HepG2 (cell line): ENCODE results near the gene SMPD2. TPM values are rescaled to one million over a fixed set of nuclear protein-coding genes. Genes with fewer than 3 reads are reported as not detected.

ENCODE experiments used
- ATAC-seq: fragments of 200-7000 bp; cut with Tn5 transposase; 3 replicates; pipeline ENCODE4 v1.9.1; 2020; ENCODE audit warnings: mild to moderate bottlenecking, moderate library complexity
- BruUV-seq: library from RNA; stranded (reverse); fragments of 400-500 nt; replicated peaks from 2 replicates; lab custom pipeline; 2021; lab: Mats Ljungman, UMichigan
- CTCF ChIA-PET: fragments of 300-600 bp; formaldehyde crosslinking; extraction: SDS; loops from one replicate; lab custom pipeline; 2021; ENCODE audit warnings: low total read pairs, inconsistent platforms, low intra/inter-chr PET ratio; lab: Yijun Ruan, JAX
- POLR2A ChIA-PET: fragments of 350-600 bp; sonication (Branson Sonifier 250); formaldehyde crosslinking; loops from one replicate; lab custom pipeline; 2020; ENCODE audit warnings: antibody characterized with exemption, inconsistent platforms; lab: Yijun Ruan, JAX
- DNase-seq: peaks from one replicate; pipeline ENCODE4 v3.0.0-alpha.2; 2015; ENCODE audit warnings: low spot score
- FAIRE-seq: peaks from 3 replicates; lab custom pipeline; 2011; peaks lifted over from hg19 to GRCh38; lab: Jason Lieb, UNC
- H2AFZ ChIP-seq: one replicate; pipeline ENCODE4 v1.6.1; 2011; ENCODE audit warnings: low read length, inconsistent platforms
- H3K27ac ChIP-seq: fragments of 300-600 bp; 3 replicates; pipeline ENCODE4 v1.8.0; 2011; ENCODE audit warnings: mixed run types, mild to moderate bottlenecking, mixed read lengths, low read length, inconsistent platforms; ENCODE audit not compliant: insufficient read depth; ENCODE audit errors: extremely low read length
- H3K27me3 ChIP-seq, 2 experiments: fragments of 200-600 bp in 1 of 2; 2 replicates in 1 of 2; 3 replicates in 1 of 2; pipeline versions ENCODE4 v1.6.0 to v1.8.0; 2011; ENCODE audit warnings: low read length in 2 of 2, mild to moderate bottlenecking in 2 of 2, moderate library complexity in 2 of 2, inconsistent platforms in 1 of 2; ENCODE audit not compliant: insufficient read depth in 2 of 2, control insufficient read depth in 1 of 2
- H3K36me3 ChIP-seq, 2 experiments: fragments of 200-600 bp in 1 of 2; replicated peaks in 1 of 2; 2 replicates in 1 of 2; 3 replicates in 1 of 2; pipeline versions ENCODE4 v1.5.1 to v1.8.0; 2011; ENCODE audit warnings: low read length in 2 of 2, inconsistent platforms in 1 of 2; ENCODE audit not compliant: insufficient read depth in 2 of 2, control insufficient read depth in 1 of 2
- H3K4me1 ChIP-seq: 2 replicates; pipeline ENCODE4 v1.5.1; 2012; ENCODE audit warnings: low read length, inconsistent platforms; ENCODE audit not compliant: insufficient read depth
- H3K4me2 ChIP-seq: 2 replicates; pipeline ENCODE4 v1.6.0; 2011; ENCODE audit warnings: low read depth, low read length, inconsistent platforms
- H3K4me3 ChIP-seq, 3 experiments: fragments of 200-600 bp in 1 of 3; sonication (generic), shearing (Covaris generic) in 1 of 3; replicated peaks in 1 of 3; 2 replicates each; pipeline ENCODE4 v1.5.1; 2011 to 2016; ENCODE audit warnings: low read length in 3 of 3, inconsistent platforms in 2 of 3, low read depth in 2 of 3, mild to moderate bottlenecking in 2 of 3, control low read depth in 1 of 3, mixed read lengths in 1 of 3; ENCODE audit not compliant: insufficient read depth in 1 of 3
- H3K79me2 ChIP-seq: one replicate; pipeline ENCODE4 v1.6.1; 2011; ENCODE audit warnings: low read length, inconsistent platforms; ENCODE audit not compliant: insufficient read depth
- H3K9ac ChIP-seq: 2 replicates; pipeline ENCODE4 v1.6.0; 2011; ENCODE audit warnings: mild to moderate bottlenecking, low read depth, low read length, inconsistent platforms; ENCODE audit not compliant: insufficient read depth
- H3K9me3 ChIP-seq: 2 replicates; pipeline ENCODE4 v1.5.1; 2012; ENCODE audit warnings: mild to moderate bottlenecking, low read length
- H4K20me1 ChIP-seq: 2 replicates; pipeline ENCODE4 v1.6.0; 2011; ENCODE audit warnings: inconsistent platforms, mild to moderate bottlenecking, low read length, moderate library complexity; ENCODE audit not compliant: insufficient read depth
- CEBPG ChIP-seq: IDR thresholded peaks from 2 replicates; pipeline ENCODE4 v1.6.1; 2016
- GATAD1 ChIP-seq: IDR thresholded peaks from 2 replicates; pipeline ENCODE4 v1.6.1; 2016; ENCODE audit warnings: missing genetic modification reagents, missing compliant biosample characterization
- HINFP ChIP-seq: sonication (generic); formaldehyde crosslinking; IDR thresholded peaks from 2 replicates; pipeline ENCODE4 v1.4.0; 2020; ENCODE audit warnings: low read depth, mild to moderate bottlenecking, missing genetic modification reagents
- IKZF5 ChIP-seq: IDR thresholded peaks from 2 replicates; pipeline ENCODE4 v1.6.1; 2018; ENCODE audit warnings: missing genetic modification reagents, mild to moderate bottlenecking, missing compliant biosample characterization
- KMT2B ChIP-seq: IDR thresholded peaks from 2 replicates; pipeline ENCODE4 v1.6.1; 2016; ENCODE audit warnings: missing genetic modification reagents, missing compliant biosample characterization
- SMARCC2 ChIP-seq: fragments of 450-650 bp; IDR thresholded peaks from 2 replicates; pipeline ENCODE4 v1.6.1; 2017; ENCODE audit warnings: antibody characterized with exemption, mild to moderate bottlenecking
- ZC3H13 ChIP-seq: sonication (generic); formaldehyde crosslinking; IDR thresholded peaks from 2 replicates; pipeline ENCODE4 v1.8.1; 2023; ENCODE audit warnings: mild to moderate bottlenecking, missing genetic modification reagents, moderate library complexity
- ZEB1 ChIP-seq: IDR thresholded peaks from 2 replicates; pipeline ENCODE4 v1.6.1; 2012; ENCODE audit warnings: mild to moderate bottlenecking, low read depth, inconsistent platforms; ENCODE audit not compliant: insufficient replicate concordance
- ZNF430 ChIP-seq: sonication (generic); formaldehyde crosslinking; IDR thresholded peaks from 2 replicates; pipeline ENCODE4 v1.9.0; 2021; ENCODE audit warnings: mild to moderate bottlenecking, missing genetic modification reagents
- ZNF691 ChIP-seq: sonication (generic); formaldehyde crosslinking; IDR thresholded peaks from 2 replicates; pipeline ENCODE4 v1.4.0; 2020; ENCODE audit warnings: missing genetic modification reagents, low read depth, mild to moderate bottlenecking, borderline replicate concordance
- ZNF816 ChIP-seq: sonication (generic); formaldehyde crosslinking; IDR thresholded peaks from 2 replicates; pipeline ENCODE4 v1.8.0; 2022; ENCODE audit warnings: missing genetic modification reagents, mild to moderate bottlenecking, borderline replicate concordance
- WGBS: methylation state at CpG from one replicate; pipeline ENCODE4 v1.1.6; 2017; ENCODE audit warnings: low lambda C conversion rate; 5-methylcytosine and 5-hydroxymethylcytosine counted together
- in situ Hi-C: cut with HindIII; loops from 2 replicates; pipeline ENCODE4 v1.10.0; 2017; ENCODE audit warnings: low pct_unique_long_range_greater_than_20kb; ENCODE audit not compliant: extremely low pct_ligation_motif_present
- intact Hi-C: fragments of 100-400 bp; cut with micrococcal nuclease; formaldehyde crosslinking; loops from one replicate; pipeline ENCODE4 v1.10.0; 2022; ENCODE audit not compliant: unreplicated experiment
- polyA plus RNA-seq, 8 experiments: library from polyadenylated mRNA; depleted of rRNA in 3 of 8; stranded (reverse) in 7 of 8; unstranded in 1 of 8; fragments of >200 nt; fragmentation: Illumina TruSeq in 4 of 8; extraction: Trizol in 4 of 8; gene quantifications; 2 replicates each; pipeline versions ENCODE4 v1.2.1 to v1.2.3, GENCODE V29; 2011 to 2016; ENCODE audit warnings: low read depth in 4 of 8, missing spikeins in 1 of 8, mixed read lengths in 1 of 8; ENCODE audit not compliant: insufficient read depth in 1 of 8
- total RNA-seq, 5 experiments: library from RNA; depleted of rRNA; stranded (reverse); fragments of >200 nt; fragmentation: Illumina TruSeq; extraction: Trizol; gene quantifications; 2 replicates each; pipeline ENCODE4 v1.2.3, GENCODE V29; 2016; ENCODE audit warnings: low read depth in 1 of 5
- TF ChIP-seq, protein P1 (sequence below): sonication (generic); formaldehyde crosslinking; IDR thresholded peaks from 2 replicates; pipeline ENCODE4 v1.4.0; 2020; ENCODE audit warnings: mild to moderate bottlenecking, missing genetic modification reagents
- TF ChIP-seq, protein P2 (sequence below): sonication (generic); formaldehyde crosslinking; IDR thresholded peaks from 2 replicates; pipeline ENCODE4 v1.8.1; 2023; ENCODE audit warnings: missing genetic modification reagents, inconsistent platforms, borderline replicate concordance

The SMPD2 gene
- total and polyA plus RNA-seq, 2 of the 13 experiments (the other 11 are each of a cell fraction or from before 2014, with no cell fraction given): 5.9 to 10.6 TPM

- no peak overlapping the region for H3K4me3 ChIP-seq
- no peaks in the 10 kb centered on the region for H3K79me2 ChIP-seq
- TF ChIP-seq ZEB1: no peak
- TF ChIP-seq IKZF5 (CRISPR knock-in tag): no peak
- TF ChIP-seq ZNF816 (CRISPR knock-in tag): no peak
- TF ChIP-seq, protein P1, sequence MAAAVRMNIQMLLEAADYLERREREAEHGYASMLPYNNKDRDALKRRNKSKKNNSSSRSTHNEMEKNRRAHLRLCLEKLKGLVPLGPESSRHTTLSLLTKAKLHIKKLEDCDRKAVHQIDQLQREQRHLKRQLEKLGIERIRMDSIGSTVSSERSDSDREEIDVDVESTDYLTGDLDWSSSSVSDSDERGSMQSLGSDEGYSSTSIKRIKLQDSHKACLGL (CRISPR knock-in tag): no peak
- TF ChIP-seq CEBPG: no peak
- H3K4me2 ChIP-seq: no peak overlapping the region
- DNase-seq: no peak
- no peaks in the 10 kb centered on the region for H3K9me3 ChIP-seq
- intact Hi-C loops: no loop called here
- ChIA-PET POLR2A (interaction anchor here (2.0 kb wide), 1 partner anchor 12 kb away, joined by 4 read pairs; no protein-coding TSS in a partner anchor), CTCF (no interaction called here)
- H3K9ac ChIP-seq: no peak overlapping the region
- no peak overlapping the region for H3K27ac ChIP-seq
- WGBS: 89% methylated on average over 3 of the region's 3 CpGs
- in situ Hi-C loops: no loop called here
- no peak for ATAC-seq
- H2AFZ ChIP-seq: no peak overlapping the region
- H3K4me1 ChIP-seq: peaks cover 1% of the 10 kb centered on the region; the same call in 1 of the 2 replicates
- H3K36me3 ChIP-seq: no peaks in the 10 kb centered on the region
- no peak for FAIRE-seq
- BruUV-seq: no TSS peak
- no peaks in the 10 kb centered on the region for H3K27me3 ChIP-seq
- H4K20me1 ChIP-seq: no peaks in the 10 kb centered on the region
Observed at GRCh38 chr6:109429496-109429895, 11.0 kb upstream of the SMPD2 start.

DNA sequence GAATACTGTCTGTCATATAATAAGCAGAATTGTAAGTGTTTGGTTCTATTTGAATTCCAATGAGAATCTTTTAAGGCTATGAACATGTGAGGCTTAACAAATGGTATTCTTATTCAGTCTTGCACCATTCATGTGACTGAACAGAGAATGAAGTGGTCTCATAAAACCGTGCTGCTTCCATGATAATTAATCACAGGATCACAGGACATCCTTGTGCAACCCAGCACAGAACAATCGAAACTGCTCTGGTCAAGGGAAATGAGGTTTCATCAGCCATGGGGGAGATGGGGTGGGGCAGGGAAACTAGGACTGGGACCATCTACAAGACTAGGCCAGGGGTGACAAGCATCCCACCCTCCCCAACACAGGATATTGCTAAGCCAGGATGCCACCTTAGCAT lies 6.1 kb upstream of the SMPD2 start:
- ChIA-PET CTCF (no interaction called here), POLR2A (no interaction called here)
- H2AFZ ChIP-seq: no peak overlapping the region
- no peak overlapping the region for H3K4me2 ChIP-seq
- H3K79me2 ChIP-seq: no peaks in the 10 kb centered on the region
- WGBS: 3% methylated on average over 2 of the region's 2 CpGs
- ATAC-seq (no peak), DNase-seq (no peak), FAIRE-seq (no peak)
- BruUV-seq: no TSS peak
- H3K36me3 ChIP-seq: no peaks in the 10 kb centered on the region
- no peak overlapping the region for H3K9ac ChIP-seq
- H3K27ac ChIP-seq: no peak overlapping the region
- intact Hi-C loops (no loop called here), in situ Hi-C loops (no loop called here)
- H3K4me3 ChIP-seq: no peak overlapping the region
- H4K20me1 ChIP-seq: no peaks in the 10 kb centered on the region
- H3K4me1 ChIP-seq: peaks cover 2% of the 10 kb centered on the region; the same call in 1 of the 2 replicates
- H3K27me3 ChIP-seq: no peaks in the 10 kb centered on the region
- no peaks in the 10 kb centered on the region for H3K9me3 ChIP-seq
- TF ChIP-seq ZNF430 (CRISPR knock-in tag) (no peak), ZNF691 (CRISPR knock-in tag) (no peak), HINFP (CRISPR knock-in tag) (no peak), GATAD1 (CRISPR knock-in tag) (no peak), ZC3H13 (CRISPR knock-in tag) (no peak), SMARCC2 (no peak), KMT2B (no peak)
- TF ChIP-seq, protein P2, sequence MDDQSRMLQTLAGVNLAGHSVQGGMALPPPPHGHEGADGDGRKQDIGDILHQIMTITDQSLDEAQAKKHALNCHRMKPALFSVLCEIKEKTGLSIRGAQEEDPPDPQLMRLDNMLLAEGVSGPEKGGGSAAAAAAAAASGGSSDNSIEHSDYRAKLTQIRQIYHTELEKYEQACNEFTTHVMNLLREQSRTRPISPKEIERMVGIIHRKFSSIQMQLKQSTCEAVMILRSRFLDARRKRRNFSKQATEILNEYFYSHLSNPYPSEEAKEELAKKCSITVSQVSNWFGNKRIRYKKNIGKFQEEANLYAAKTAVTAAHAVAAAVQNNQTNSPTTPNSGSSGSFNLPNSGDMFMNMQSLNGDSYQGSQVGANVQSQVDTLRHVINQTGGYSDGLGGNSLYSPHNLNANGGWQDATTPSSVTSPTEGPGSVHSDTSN (CRISPR knock-in tag): no peak
